ENCODE results near the gene LMF1.
"Not testable (repeated sequence)": the region's sequence is repeated elsewhere in the genome, so short reads cannot be mapped to it uniquely, and the experiment has no call there.

LMF1 gene

GRCh38 chr16:821751-822150 lies 149.0 kb downstream of the LMF1 start:
- H3K27ac ChIP-seq: no peak overlapping the region
- TF ChIP-seq ZFX (IDR thresholded peaks at IDR 0.05; ENCODE audit: borderline replicate concordance): no peak
- TF ChIP-seq, protein P1, sequence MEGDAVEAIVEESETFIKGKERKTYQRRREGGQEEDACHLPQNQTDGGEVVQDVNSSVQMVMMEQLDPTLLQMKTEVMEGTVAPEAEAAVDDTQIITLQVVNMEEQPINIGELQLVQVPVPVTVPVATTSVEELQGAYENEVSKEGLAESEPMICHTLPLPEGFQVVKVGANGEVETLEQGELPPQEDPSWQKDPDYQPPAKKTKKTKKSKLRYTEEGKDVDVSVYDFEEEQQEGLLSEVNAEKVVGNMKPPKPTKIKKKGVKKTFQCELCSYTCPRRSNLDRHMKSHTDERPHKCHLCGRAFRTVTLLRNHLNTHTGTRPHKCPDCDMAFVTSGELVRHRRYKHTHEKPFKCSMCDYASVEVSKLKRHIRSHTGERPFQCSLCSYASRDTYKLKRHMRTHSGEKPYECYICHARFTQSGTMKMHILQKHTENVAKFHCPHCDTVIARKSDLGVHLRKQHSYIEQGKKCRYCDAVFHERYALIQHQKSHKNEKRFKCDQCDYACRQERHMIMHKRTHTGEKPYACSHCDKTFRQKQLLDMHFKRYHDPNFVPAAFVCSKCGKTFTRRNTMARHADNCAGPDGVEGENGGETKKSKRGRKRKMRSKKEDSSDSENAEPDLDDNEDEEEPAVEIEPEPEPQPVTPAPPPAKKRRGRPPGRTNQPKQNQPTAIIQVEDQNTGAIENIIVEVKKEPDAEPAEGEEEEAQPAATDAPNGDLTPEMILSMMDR (IDR thresholded peaks at IDR 0.05): no peak

DNA sequence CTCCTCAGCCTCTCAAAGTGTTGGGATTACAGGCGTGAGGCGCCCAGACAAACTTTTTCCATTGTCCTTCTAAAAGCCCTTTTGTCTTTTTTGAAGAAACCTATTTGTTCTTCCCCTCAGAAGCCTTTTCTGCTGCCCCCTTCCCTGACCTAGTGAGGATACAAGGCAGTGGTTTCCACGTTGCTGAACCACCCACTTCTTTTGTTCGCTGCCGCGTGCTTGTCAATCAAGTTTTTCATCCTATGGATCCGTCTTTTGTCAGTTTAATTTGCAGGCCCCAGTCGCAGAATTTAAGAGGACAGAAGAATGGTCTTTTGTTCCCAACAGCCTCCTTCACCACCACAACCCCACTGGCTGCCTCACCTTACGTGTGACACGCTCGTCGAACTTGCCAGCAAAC lies 150.0 kb downstream of the LMF1 start:
- H3K27ac ChIP-seq: no peak overlapping the region
- TF ChIP-seq, protein P1 (IDR thresholded peaks at IDR 0.05): no peak
- no peak for TF ChIP-seq ZFX (IDR thresholded peaks at IDR 0.05; ENCODE audit: borderline replicate concordance)

DNA sequence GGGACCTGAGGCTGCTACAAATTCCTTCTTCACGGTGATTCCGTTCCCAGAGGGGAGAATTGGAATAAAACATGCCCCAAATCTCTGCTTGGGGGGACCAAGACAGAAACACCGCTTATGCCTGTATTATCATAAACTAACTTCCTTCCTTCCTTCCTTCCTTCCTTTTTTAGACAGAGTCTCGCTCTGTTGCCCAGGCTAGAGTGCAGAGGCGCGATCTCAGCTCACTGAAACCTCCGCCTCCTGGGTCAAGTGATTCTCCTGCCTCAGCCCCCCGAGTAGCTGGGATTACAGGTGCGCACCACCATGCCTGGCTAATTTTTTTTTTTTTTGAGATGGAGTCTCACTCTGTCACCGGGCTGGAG lies 150.8 kb downstream of the LMF1 start:
- not testable (repeated sequence) for H3K27ac ChIP-seq

DNA sequence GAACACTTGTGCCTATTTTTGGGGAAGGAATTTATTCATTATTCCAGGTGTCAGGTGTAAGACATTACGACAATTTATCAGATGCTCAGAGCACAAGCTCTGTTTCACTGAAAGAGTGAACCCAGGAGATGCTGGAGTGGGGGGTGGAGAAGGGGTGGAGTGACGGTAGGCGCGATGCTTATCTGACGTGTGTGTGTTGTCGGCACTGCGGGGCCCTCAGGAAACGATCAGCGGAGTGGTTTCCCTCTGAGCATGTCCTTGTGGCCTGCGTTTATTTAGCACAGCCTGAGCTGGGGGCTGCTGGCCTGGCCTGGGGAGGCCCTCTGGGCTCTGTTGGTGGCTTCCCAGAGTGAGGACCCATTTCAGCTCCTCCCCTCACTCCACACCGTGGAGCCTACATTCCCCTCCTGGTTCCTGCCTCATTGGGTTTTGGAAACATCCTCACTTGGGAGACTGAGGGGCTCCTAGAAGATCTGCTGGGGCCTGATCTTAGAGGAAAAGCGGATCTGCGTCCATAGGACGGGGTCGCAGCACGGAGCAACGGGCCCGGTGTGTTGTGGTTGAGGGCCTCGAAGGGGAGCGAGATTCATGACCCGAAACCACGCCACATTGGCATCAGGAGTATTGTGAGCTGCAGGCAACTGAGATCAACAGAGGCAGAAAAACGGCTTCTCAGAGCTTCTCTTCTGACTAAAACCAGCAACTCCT lies 151.3 kb downstream of the LMF1 start:
- no peak overlapping the region for H3K27ac ChIP-seq
- no peak for TF ChIP-seq ZFX (IDR thresholded peaks at IDR 0.05; ENCODE audit: borderline replicate concordance)
- TF ChIP-seq, protein P1 (IDR thresholded peaks at IDR 0.05): no peak

DNA sequence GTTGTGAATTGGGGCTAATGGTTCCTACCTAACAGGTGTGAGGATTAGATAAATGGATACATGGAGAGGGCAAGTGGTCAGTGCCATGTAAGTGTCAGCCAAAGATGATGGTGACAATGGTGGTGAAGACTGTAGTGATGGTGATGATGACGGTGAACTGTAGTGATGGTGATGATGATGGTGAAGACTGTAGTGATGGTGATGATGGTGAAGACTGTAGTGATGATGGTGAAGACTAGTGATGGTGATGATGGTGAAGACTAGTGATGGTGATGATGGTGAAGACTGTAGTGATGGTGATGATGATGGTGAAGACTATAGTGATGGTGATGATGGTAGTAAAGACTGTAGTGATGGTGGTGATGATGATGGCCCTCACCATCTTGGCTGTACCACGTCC lies 152.2 kb downstream of the LMF1 start:
- TF ChIP-seq ZFX (IDR thresholded peaks at IDR 0.05; ENCODE audit: borderline replicate concordance): no peak
- TF ChIP-seq, protein P1 (IDR thresholded peaks at IDR 0.05): no peak
- H3K27ac ChIP-seq: no peak overlapping the region

- H3K27ac ChIP-seq: no peak overlapping the region
- TF ChIP-seq ZFX (IDR thresholded peaks at IDR 0.05; ENCODE audit: borderline replicate concordance): no peak
- TF ChIP-seq, protein P1 (IDR thresholded peaks at IDR 0.05): no peak
Measured at GRCh38 chr16:818132-818531, 152.7 kb downstream of the LMF1 start.

DNA sequence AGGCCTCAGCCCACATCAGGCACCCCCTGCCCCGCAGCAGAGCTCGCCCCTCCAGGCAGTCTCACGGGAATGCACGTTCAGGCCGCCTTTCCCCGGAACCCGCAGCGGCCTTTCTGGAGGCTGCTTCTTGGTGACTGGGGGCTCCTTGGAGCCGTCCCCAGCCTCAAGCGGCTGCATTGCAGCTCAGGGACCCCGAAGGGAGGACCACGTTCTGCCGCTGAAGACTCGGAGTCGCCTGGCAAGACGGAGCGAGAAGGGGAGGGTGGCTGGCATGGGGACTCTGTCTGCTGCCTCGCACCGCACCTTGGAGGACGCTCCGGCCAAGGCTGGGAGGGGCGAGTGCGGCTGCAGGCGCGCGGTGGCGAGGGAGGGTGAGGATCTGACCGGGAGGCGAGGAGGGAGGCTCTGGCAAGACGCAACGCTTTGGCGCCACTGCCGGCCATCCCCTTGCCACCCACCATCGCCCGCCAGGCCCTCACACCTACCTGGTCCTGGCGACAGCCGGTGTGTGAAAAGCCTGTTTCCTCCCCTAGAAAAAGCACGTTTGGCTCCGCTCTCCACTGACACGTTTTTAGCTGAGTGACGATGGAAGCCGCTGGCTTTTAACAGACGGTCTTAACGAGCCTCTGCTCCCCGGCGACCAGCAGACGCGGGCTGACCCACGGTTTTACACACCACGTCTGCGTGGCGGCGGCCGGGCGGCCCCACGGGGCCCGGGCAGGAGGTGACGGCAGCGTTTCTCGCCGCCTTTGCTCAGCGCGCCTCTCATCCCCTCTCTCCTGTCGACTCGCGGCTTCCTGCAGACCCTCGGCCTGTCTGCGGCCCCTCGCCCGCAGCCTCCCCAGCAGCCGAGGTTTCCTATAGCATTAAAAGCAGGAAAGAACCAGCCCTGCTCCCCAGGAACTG lies 153.5 kb downstream of the LMF1 start:
- TF ChIP-seq, protein P1 (IDR thresholded peaks at IDR 0.05): peak; percentile 21
- TF ChIP-seq ZFX (IDR thresholded peaks at IDR 0.05; ENCODE audit: borderline replicate concordance): no peak
- no peak overlapping the region for H3K27ac ChIP-seq
